Endothelial cell of umbilical vein (primary cell): ENCODE data around the gene UCP3. TPM values are rescaled to one million over a fixed set of nuclear protein-coding genes. Genes with fewer than 3 reads are reported as not detected.

Experiments used
- BruUV-seq: library from RNA; stranded (reverse); fragments of 400-500 nt; replicated peaks from 2 replicates; lab custom pipeline; 2021; lab: Mats Ljungman, UMichigan
- CTCF ChIA-PET: fragments of 300-600, 350-600 bp; sonication (Branson Sonifier 250); formaldehyde crosslinking; loops from one replicate; lab custom pipeline; 2021; ENCODE audit warnings: antibody characterized with exemption, inconsistent platforms; lab: Charles Lee
- POLR2A ChIA-PET: fragments of 300-600, 350-600 bp; sonication (Branson Sonifier 250); formaldehyde crosslinking; loops from one replicate; lab custom pipeline; 2021; ENCODE audit warnings: antibody characterized with exemption, inconsistent platforms; lab: Charles Lee
- DNase-seq: peaks from one replicate; pipeline ENCODE4 v3.0.0-alpha.2; 2011; ENCODE audit warnings: low read depth, low spot score
- FAIRE-seq: peaks from 2 replicates; lab custom pipeline; 2011; peaks lifted over from hg19 to GRCh38; lab: Jason Lieb, UNC
- H2AFZ ChIP-seq: 2 replicates; pipeline ENCODE4 v1.6.0; 2012; ENCODE audit warnings: low read depth, low read length, control low read depth, inconsistent platforms
- H3K27ac ChIP-seq: 2 replicates; pipeline ENCODE4 v1.5.1; 2011; ENCODE audit warnings: low read depth, mild to moderate bottlenecking, control low read depth, low read length, moderate library complexity; ENCODE audit not compliant: insufficient read depth
- H3K27me3 ChIP-seq, 2 experiments: 2 replicates each; pipeline versions ENCODE4 v1.6.0 to v1.6.1; 2011; ENCODE audit warnings: low read length in 2 of 2, mixed read lengths in 1 of 2; ENCODE audit not compliant: control insufficient read depth in 2 of 2, insufficient read depth in 2 of 2
- H3K36me3 ChIP-seq, 2 experiments: 2 replicates in 1 of 2; 3 replicates in 1 of 2; pipeline ENCODE4 v1.5.1; 2011; ENCODE audit warnings: low read length in 2 of 2, mild to moderate bottlenecking in 1 of 2, moderate library complexity in 1 of 2; ENCODE audit not compliant: control insufficient read depth in 2 of 2, insufficient read depth in 2 of 2; ENCODE audit errors: extremely low read depth in 1 of 2
- H3K4me1 ChIP-seq: 3 replicates; pipeline ENCODE4 v1.5.1; 2011; ENCODE audit warnings: mild to moderate bottlenecking, low read length; ENCODE audit not compliant: control insufficient read depth, insufficient read depth; ENCODE audit errors: extremely low read depth
- H3K4me2 ChIP-seq: 2 replicates; pipeline ENCODE4 v1.6.1; 2011; ENCODE audit warnings: low read length, control low read depth, mixed read lengths; ENCODE audit not compliant: insufficient read depth
- H3K4me3 ChIP-seq, 3 experiments: fragments of 200-600 bp in 1 of 3; sonication (generic), shearing (Covaris generic) in 1 of 3; replicated peaks in 1 of 3; 2 replicates each; pipeline ENCODE4 v1.5.1; 2011 to 2016; ENCODE audit warnings: control low read depth in 3 of 3, low read length in 3 of 3, mild to moderate bottlenecking in 2 of 3, inconsistent platforms in 1 of 3, low read depth in 1 of 3, moderate library complexity in 1 of 3; ENCODE audit not compliant: insufficient read depth in 1 of 3
- H3K79me2 ChIP-seq: 2 replicates; pipeline ENCODE4 v1.6.0; 2012; ENCODE audit warnings: low read length, inconsistent platforms; ENCODE audit not compliant: control insufficient read depth, insufficient read depth
- H3K9ac ChIP-seq: replicated peaks from 2 replicates; pipeline ENCODE3; 2011; ENCODE audit warnings: low read length, control low read depth; ENCODE audit not compliant: insufficient read depth; ENCODE audit errors: extremely low read depth
- H3K9me1 ChIP-seq: replicated peaks from 3 replicates; pipeline ENCODE4 v1.6.0; 2011; ENCODE audit warnings: mild to moderate bottlenecking, low read length; ENCODE audit not compliant: control insufficient read depth, insufficient read depth; ENCODE audit errors: extremely low read depth
- H3K9me3 ChIP-seq: replicated peaks from 2 replicates; pipeline ENCODE4 v1.5.1; 2012; ENCODE audit warnings: low read length, inconsistent platforms; ENCODE audit not compliant: control insufficient read depth, insufficient read depth
- H4K20me1 ChIP-seq: replicated peaks from 2 replicates; pipeline ENCODE3; 2011; ENCODE audit warnings: mild to moderate bottlenecking, low read length; ENCODE audit not compliant: control insufficient read depth, insufficient read depth; ENCODE audit errors: extremely low read depth
- CTCF ChIP-seq, 2 donors: IDR thresholded peaks; 1 replicate in 1 of 2; 2 replicates in 1 of 2; pipeline ENCODE4 v1.5.1; 2011; ENCODE audit warnings: low read length in 2 of 2, mild to moderate bottlenecking in 2 of 2, moderate library complexity in 2 of 2, control low read depth in 1 of 2, inconsistent platforms in 1 of 2, low read depth in 1 of 2; ENCODE audit not compliant: insufficient read depth in 1 of 2; ENCODE audit errors: extremely low read depth in 1 of 2
- EZH2 ChIP-seq: IDR thresholded peaks from 2 replicates; pipeline ENCODE4 v1.6.1; 2012; ENCODE audit warnings: borderline replicate concordance, low read depth, mild to moderate bottlenecking, moderate library complexity, low read length, inconsistent platforms; ENCODE audit not compliant: severe bottlenecking
- FOS ChIP-seq: IDR thresholded peaks from 2 replicates; pipeline ENCODE4 v1.6.1; 2011; ENCODE audit warnings: mild to moderate bottlenecking, low read length, moderate library complexity, borderline replicate concordance; ENCODE audit not compliant: insufficient read depth
- MAX ChIP-seq: IDR thresholded peaks from 2 replicates; pipeline ENCODE4 v1.6.1; 2011; ENCODE audit not compliant: insufficient read depth, insufficient read length
- MYC ChIP-seq: IDR thresholded peaks from one replicate; pipeline ENCODE4 v1.6.1; 2011; ENCODE audit warnings: mild to moderate bottlenecking, low read depth, low read length
- POLR2A ChIP-seq: IDR thresholded peaks from 2 replicates; pipeline ENCODE4 v1.6.1; 2012; ENCODE audit warnings: low read depth, mild to moderate bottlenecking, control low read depth, low read length
- POLR2AphosphoS5 ChIP-seq: IDR thresholded peaks from 2 replicates; pipeline ENCODE4 v1.6.1; 2012; ENCODE audit warnings: low read depth, mild to moderate bottlenecking, control low read depth, low read length, moderate library complexity; ENCODE audit not compliant: insufficient read depth
- dilution Hi-C: fragments of 300-500 bp; cut with MboI; formaldehyde crosslinking; loops from one replicate; pipeline ENCODE4 v1.15.0; 2019; ENCODE audit warnings: low sequenced_read_pairs; ENCODE audit not compliant: extremely low pct_ligation_motif_present
- intact Hi-C: fragments of 100-400 bp; cut with micrococcal nuclease; formaldehyde crosslinking; loops from one replicate; pipeline ENCODE4 v1.10.0; 2022
- polyA plus RNA-seq, 4 experiments: library from polyadenylated mRNA; depleted of rRNA in 3 of 4; stranded (reverse) in 3 of 4; unstranded in 1 of 4; fragments of >200 nt; gene quantifications; 2 replicates each; pipeline versions ENCODE4 v1.2.1 to v1.2.3, GENCODE V29; 2011 to 2012; ENCODE audit warnings: missing spikeins in 1 of 4
- total RNA-seq: library from RNA; stranded (reverse); gene quantifications from 2 replicates; pipeline ENCODE4 v1.2.3, GENCODE V29; 2021

Gene UCP3
- total and polyA plus RNA-seq, 2 donors (not counting 3 experiments of a cell fraction or from before 2014, with no cell fraction given): 1.1 to 1.4 TPM

GRCh38 chr11:74009230-74009547 lies 304 bp upstream of the UCP3 start:
- intact Hi-C loops (no loop called here), dilution Hi-C loops (no loop called here)
- Histone ChIP-seq H3K9me1 (no peaks in the 10 kb centered on the region), H3K36me3 (peaks cover 0 to 7% of the 10 kb centered on the region in 2 experiments), H4K20me1 (no peaks in the 10 kb centered on the region), H3K79me2 (no peaks in the 10 kb centered on the region), H2AFZ (no peak overlapping the region), H3K4me2 (no peak overlapping the region), H3K4me3 (no peak overlapping the region), H3K9ac (no peak overlapping the region), H3K9me3 (no peaks in the 10 kb centered on the region), H3K27me3 (no peaks in the 10 kb centered on the region), H3K4me1 (no peaks in the 10 kb centered on the region), H3K27ac (no peak overlapping the region)
- POLR2A ChIA-PET: no interaction called here
- FAIRE-seq (no peak), DNase-seq (no peak)
- BruUV-seq: no TSS peak
- TF ChIP-seq POLR2A: no peak
- TF ChIP-seq POLR2AphosphoS5: no peak
- no peak for TF ChIP-seq MYC
- CTCF ChIA-PET: no interaction called here

GRCh38 chr11:74007691-74008372 lies 1.1 kb downstream of the UCP3 start:
- peaks cover 0 to under 1% of the 10 kb centered on the region in 2 experiments for H3K36me3 ChIP-seq
- no peak for FAIRE-seq
- TF ChIP-seq MYC (no peak), MAX (no peak), FOS (no peak), EZH2 (no peak), CTCF (IDR thresholded peaks at IDR 0.05; ENCODE audit: extremely low read depth in 1 of 2, insufficient read depth in 1 of 2, low read depth in 1 of 2, low read length in 2 of 2) (no peak)
- H3K9me3 ChIP-seq: no peaks in the 10 kb centered on the region
- H2AFZ ChIP-seq: no peak overlapping the region
- no peaks in the 10 kb centered on the region for H4K20me1 ChIP-seq
- intact Hi-C loops: no loop called here
- H3K27me3 ChIP-seq: no peaks in the 10 kb centered on the region
- H3K4me1 ChIP-seq: no peaks in the 10 kb centered on the region
- H3K79me2 ChIP-seq: no peaks in the 10 kb centered on the region
- H3K4me2 ChIP-seq: no peak overlapping the region
- no TSS peak for BruUV-seq
- no peaks in the 10 kb centered on the region for H3K9me1 ChIP-seq
- no peak for DNase-seq
- ChIA-PET CTCF (interaction anchor here (0.6 kb wide), 1 partner anchor 618 kb away, joined by 3 read pairs; no protein-coding TSS in a partner anchor), POLR2A (no interaction called here)
- no peak overlapping the region for H3K27ac ChIP-seq
- dilution Hi-C loops: no loop called here
- H3K9ac ChIP-seq: no peak overlapping the region
- no peak overlapping the region for H3K4me3 ChIP-seq
